Heart right ventricle (tissue), 16 donors: ENCODE results near the gene CCDC92. TPM values are rescaled to one million over a fixed set of nuclear protein-coding genes. Genes with fewer than 3 reads are reported as not detected.

ENCODE experiments used
- ATAC-seq, 8 donors: fragments of 200-7000 bp; cut with Tn5 transposase; one replicate each; pipeline ENCODE4 v1.9.1; 2020; ENCODE audit warnings: mild to moderate bottlenecking in 8 of 8, moderate library complexity in 8 of 8, moderate number of reproducible peaks in 1 of 8
- DNase-seq, 2 donors: peaks; one replicate each; pipeline ENCODE4 v3.0.0-alpha.2; 2020
- H3K27ac ChIP-seq, 10 donors: fragments of 200-600 bp; sonication (generic) in 2 of 10; one replicate each; pipeline versions ENCODE4 v1.5.0 to v1.8.0; 2020 to 2022; ENCODE audit warnings: mild to moderate bottlenecking in 3 of 10
- H3K27me3 ChIP-seq, 7 donors: fragments of 200-600 bp; one replicate each; pipeline ENCODE4 v1.8.0; 2021 to 2022; ENCODE audit warnings: mild to moderate bottlenecking in 2 of 7
- H3K36me3 ChIP-seq, 9 donors: fragments of 200-600 bp; sonication (generic) in 1 of 9; one replicate each; pipeline versions ENCODE4 v1.5.0 to v1.8.0; 2020 to 2022; ENCODE audit warnings: mild to moderate bottlenecking in 2 of 9
- H3K4me1 ChIP-seq, 9 donors: fragments of 200-600 bp; sonication (generic) in 1 of 9; one replicate each; pipeline versions ENCODE4 v1.5.0 to v1.8.0; 2020 to 2022; ENCODE audit warnings: mild to moderate bottlenecking in 4 of 9
- H3K4me3 ChIP-seq, 10 donors: fragments of 200-600 bp; sonication (generic) in 2 of 10; one replicate each; pipeline versions ENCODE4 v1.5.0 to v1.8.0; 2020 to 2022; ENCODE audit warnings: mild to moderate bottlenecking in 7 of 10, moderate library complexity in 2 of 10
- H3K9me3 ChIP-seq, 11 donors: fragments of 200-600 bp in 10 of 11; sonication (generic) in 2 of 11; one replicate each; pipeline versions ENCODE4 v1.5.0 to v1.8.0; 2013 to 2022; ENCODE audit warnings: mild to moderate bottlenecking in 2 of 11, control low read depth in 1 of 11, moderate library complexity in 1 of 11
- WGBS, 2 donors: extraction: QIAGEN DNeasy Blood & Tissue Kit; methylation state at CpG; one replicate each; pipeline ENCODE4 v1.1.7; 2013; ENCODE audit warnings: inconsistent platforms in 1 of 2; 5-methylcytosine and 5-hydroxymethylcytosine counted together
- intact Hi-C, 10 donors: fragments of 100-400 bp; cut with DNase I; formaldehyde crosslinking; loops; one replicate each; pipeline versions ENCODE4 v1.11.1 to v1.14.2; 2022
- polyA plus RNA-seq, 2 donors: library from polyadenylated mRNA; stranded (reverse); fragments of 200-250 nt; gene quantifications; one replicate each; pipeline ENCODE4 v1.2.3, GENCODE V29; 2013
- total RNA-seq, 10 donors: library from RNA; stranded (reverse); fragmentation: NEBNext Ultra II Directional in 3 of 10; extraction: Animal tissue kit (Norgen Biotek cat#: 25700) in 3 of 10; gene quantifications; one replicate each; pipeline versions ENCODE4 v1.2.1 to v1.2.4, GENCODE V29; 2021 to 2023
- TF ChIP-seq, protein P1 (sequence below), 9 donors: fragments of 200-600 bp; sonication (generic) in 2 of 9; IDR thresholded peaks; one replicate each; pipeline versions ENCODE4 v1.5.0 to v1.8.0; 2021 to 2022; ENCODE audit warnings: antibody characterized with exemption in 9 of 9, mild to moderate bottlenecking in 5 of 9, moderate library complexity in 1 of 9
- donor health status: Arrhythmogenic right ventricular cardiomyopathy.
- donor health status: ischemic (EF 13 %, LVEDD 7.1; RV severe dilation, severe dysfunction).
- donor health status: healthy with polysubstance abuse.
- donor health status: DM: no; HTN: yes; CAD: no.
- donor health status: DM: no; HTN: no; CAD: no.
- donor health status: ischemic (EF 25% LVEDD 6.9; RV normal size, moderate dysfunction).
- donor health status: ischemic (EF 25% LVEDD 5.7; RV mildly dilated, moderate dysfunction).
- donor health status: healthy.
- donor health status: DM: yes; HTN: yes; CAD: no.
- donor health status: Ischemic cardiomyopathy.
- donor health status: ischemic (EF 35%, LVEDD 5.7; RV mildly dilated, moderate dysfunction).
- donor health status: nonischemic (EF 11% LVEDD 7.7; RV severe dilation, severe dysfunction).
- donor health status: DM: yes; HTN: yes; CAD: no.
- donor health status: PGD.
- donor health status: ischemic (EF 29% LVEDD 5.4; RV normal size, mild dysfunction).
- donor health status: nonischemic (EF 23%, LVEDD 6.1; RV moderate dilation, normal function).

The CCDC92 gene
- total and polyA plus RNA-seq, 12 donors = 38.5 to 77.1 (median 56.5) TPM

DNA sequence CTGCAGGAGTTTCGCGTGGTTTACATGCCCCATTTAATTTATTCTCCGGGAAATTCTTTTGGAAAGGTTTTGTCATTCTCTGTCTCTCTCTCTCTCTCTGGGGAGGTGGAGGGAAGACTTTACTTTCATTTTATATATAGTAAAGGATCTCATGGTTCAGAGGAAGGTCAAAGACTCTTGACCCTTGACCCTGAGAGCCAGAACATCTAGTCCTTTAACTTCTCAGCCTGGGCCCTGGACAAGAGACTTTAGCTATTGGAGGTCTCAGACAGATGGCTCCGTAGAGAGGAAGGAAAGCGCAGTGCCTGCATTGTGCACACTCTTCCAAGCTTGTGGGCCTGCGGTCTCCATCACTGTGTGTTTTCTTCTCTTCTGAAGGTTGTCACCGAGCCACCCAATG lies 43.7 kb downstream of the CCDC92 start:
- 79 to 82% methylated on average over 7 of the region's 7 CpGs for WGBS, 2 donors
- DNase-seq (no peak), ATAC-seq (peak in 3 of 8 donors; percentile 29 to 58 (median 33))
- H3K4me3 ChIP-seq = no peak overlapping the region
- intact Hi-C loops = no loop called here
- H3K27me3 ChIP-seq = peaks cover 0 to 8% (median 0%) of the 10 kb centered on the region in 7 donors
- H3K36me3 ChIP-seq = no peaks in the 10 kb centered on the region
- no peak overlapping the region for H3K27ac ChIP-seq
- H3K9me3 ChIP-seq = no peaks in the 10 kb centered on the region
- peaks cover 0 to 4% (median 0%) of the 10 kb centered on the region in 9 donors for H3K4me1 ChIP-seq
- TF ChIP-seq, protein P1, sequence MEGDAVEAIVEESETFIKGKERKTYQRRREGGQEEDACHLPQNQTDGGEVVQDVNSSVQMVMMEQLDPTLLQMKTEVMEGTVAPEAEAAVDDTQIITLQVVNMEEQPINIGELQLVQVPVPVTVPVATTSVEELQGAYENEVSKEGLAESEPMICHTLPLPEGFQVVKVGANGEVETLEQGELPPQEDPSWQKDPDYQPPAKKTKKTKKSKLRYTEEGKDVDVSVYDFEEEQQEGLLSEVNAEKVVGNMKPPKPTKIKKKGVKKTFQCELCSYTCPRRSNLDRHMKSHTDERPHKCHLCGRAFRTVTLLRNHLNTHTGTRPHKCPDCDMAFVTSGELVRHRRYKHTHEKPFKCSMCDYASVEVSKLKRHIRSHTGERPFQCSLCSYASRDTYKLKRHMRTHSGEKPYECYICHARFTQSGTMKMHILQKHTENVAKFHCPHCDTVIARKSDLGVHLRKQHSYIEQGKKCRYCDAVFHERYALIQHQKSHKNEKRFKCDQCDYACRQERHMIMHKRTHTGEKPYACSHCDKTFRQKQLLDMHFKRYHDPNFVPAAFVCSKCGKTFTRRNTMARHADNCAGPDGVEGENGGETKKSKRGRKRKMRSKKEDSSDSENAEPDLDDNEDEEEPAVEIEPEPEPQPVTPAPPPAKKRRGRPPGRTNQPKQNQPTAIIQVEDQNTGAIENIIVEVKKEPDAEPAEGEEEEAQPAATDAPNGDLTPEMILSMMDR (IDR thresholded peaks at IDR 0.05) = no peak

DNA sequence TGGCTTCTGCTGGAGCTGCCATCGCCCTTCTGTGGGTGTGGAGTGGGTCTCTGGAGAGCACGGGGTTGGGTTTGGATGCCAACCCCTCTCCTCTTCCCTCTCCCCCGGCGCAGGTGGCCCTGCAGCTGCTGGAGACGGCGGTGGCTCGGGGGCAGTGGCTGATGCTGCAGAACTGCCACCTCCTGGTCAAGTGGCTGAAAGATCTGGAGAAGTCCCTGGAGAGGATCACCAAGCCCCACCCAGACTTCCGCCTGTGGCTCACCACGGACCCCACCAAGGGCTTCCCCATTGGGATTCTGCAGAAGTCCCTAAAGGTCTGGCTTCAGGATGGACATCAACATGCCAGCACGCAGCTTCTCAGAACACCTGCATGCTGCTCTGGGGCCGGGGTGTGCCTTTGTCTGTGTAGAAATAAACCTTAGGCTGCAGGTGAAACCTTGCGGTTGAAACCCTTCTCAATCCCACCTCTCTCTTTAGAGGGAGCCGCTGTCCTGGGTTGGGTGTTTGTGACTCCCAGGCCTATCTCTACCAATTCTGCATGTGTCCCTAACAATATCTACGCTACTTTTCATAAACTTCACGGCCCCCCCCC lies 44.3 kb downstream of the CCDC92 start:
- Histone ChIP-seq H3K4me1 (peaks cover 0 to 4% (median 0%) of the 10 kb centered on the region in 9 donors), H3K4me3 (no peak overlapping the region), H3K9me3 (no peaks in the 10 kb centered on the region), H3K27me3 (peaks cover 0 to 8% (median 0%) of the 10 kb centered on the region in 7 donors), H3K27ac (no peak overlapping the region), H3K36me3 (no peaks in the 10 kb centered on the region)
- intact Hi-C loops = no loop called here
- ATAC-seq = peak in 2 of 8 donors; percentile 12 to 48
- 78 to 84% methylated on average over 15 of the region's 15 CpGs for WGBS, 2 donors
- TF ChIP-seq, protein P1 (IDR thresholded peaks at IDR 0.05) = no peak
- DNase-seq = no peak

DNA sequence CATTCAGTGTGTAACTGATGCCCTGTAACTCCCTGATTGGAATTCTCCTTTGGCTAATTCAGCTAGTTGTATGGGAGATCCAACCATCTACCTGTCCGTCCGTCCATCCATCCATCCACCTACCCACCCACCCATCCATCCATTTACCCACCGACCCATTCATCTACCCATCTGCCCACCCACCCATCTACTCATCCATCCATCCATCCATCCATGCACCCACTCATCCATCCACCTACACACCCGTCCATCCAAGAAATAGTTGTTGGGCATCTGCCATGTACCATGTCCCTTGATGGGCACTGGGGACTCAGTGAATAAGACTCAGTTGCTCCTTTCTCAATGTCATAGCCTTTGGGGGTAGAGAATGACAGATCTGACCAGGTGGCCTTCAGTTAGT lies 48.1 kb downstream of the CCDC92 start:
- H3K27ac ChIP-seq = no peak overlapping the region
- intact Hi-C loops = loop anchor here in 1 of 10 donors (2.0 kb wide), 1 partner anchor 72 kb away; no protein-coding TSS in a partner anchor
- peaks cover 0 to under 1% (median 0%) of the 10 kb centered on the region in 9 donors for H3K4me1 ChIP-seq
- DNase-seq (no peak), ATAC-seq (no peak)
- H3K4me3 ChIP-seq = no peak overlapping the region
- peaks cover 0 to 6% (median 0%) of the 10 kb centered on the region in 7 donors for H3K27me3 ChIP-seq
- H3K36me3 ChIP-seq = no peaks in the 10 kb centered on the region
- WGBS, 2 donors = 96 to 97% methylated on average over 4 of the region's 4 CpGs
- TF ChIP-seq, protein P1 (IDR thresholded peaks at IDR 0.05) = no peak
- H3K9me3 ChIP-seq = no peaks in the 10 kb centered on the region

DNA sequence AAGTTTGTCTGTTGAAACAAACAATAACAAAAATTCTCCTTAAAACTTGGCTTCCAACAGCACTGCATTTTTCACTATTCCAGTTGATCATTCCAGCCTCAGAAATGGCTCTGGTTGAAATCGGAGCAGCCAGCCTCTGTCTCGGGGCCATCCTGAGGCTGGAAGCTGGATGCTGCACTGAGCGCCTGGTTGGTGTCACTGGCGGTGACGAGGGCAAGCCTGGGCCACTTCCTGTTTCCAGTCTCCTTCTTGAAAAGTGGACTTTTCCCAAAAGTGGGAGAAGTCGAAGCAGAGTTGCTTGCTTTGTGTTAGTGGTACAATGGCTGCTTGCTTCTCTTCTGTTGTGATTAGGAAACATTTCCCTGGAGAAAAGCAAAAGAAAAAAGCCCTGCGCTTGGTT lies 48.7 kb downstream of the CCDC92 start:
- H3K4me1 ChIP-seq = no peaks in the 10 kb centered on the region
- no peaks in the 10 kb centered on the region for H3K9me3 ChIP-seq
- no peak overlapping the region for H3K27ac ChIP-seq
- DNase-seq (no peak), ATAC-seq (no peak)
- H3K4me3 ChIP-seq = no peak overlapping the region
- no peaks in the 10 kb centered on the region for H3K36me3 ChIP-seq
- H3K27me3 ChIP-seq = peaks cover 0 to 7% (median 0%) of the 10 kb centered on the region in 7 donors
- 45 to 48% methylated on average over 7 of the region's 7 CpGs for WGBS, 2 donors
- TF ChIP-seq, protein P1 (IDR thresholded peaks at IDR 0.05) = no peak
- intact Hi-C loops = loop anchor here in 1 of 10 donors (2.0 kb wide), 1 partner anchor 71 kb away; no protein-coding TSS in a partner anchor
